Rectal smooth muscle tissue (tissue), 1 donor: ENCODE results near the gene ZNF100.
"Not testable (repeated sequence)": the region's sequence is repeated elsewhere in the genome, so short reads cannot be mapped to it uniquely, and the experiment has no call there.

Source experiments
- H3K27ac ChIP-seq: one replicate; pipeline ENCODE4 v1.7.0; 2013; ENCODE audit warnings: low read depth, low read length, inconsistent platforms
- H3K27me3 ChIP-seq: one replicate; pipeline ENCODE4 v1.7.0; 2013; ENCODE audit warnings: low read length; ENCODE audit not compliant: control insufficient read depth, insufficient read depth
- H3K36me3 ChIP-seq: one replicate; pipeline ENCODE4 v1.7.0; 2013; ENCODE audit warnings: low read length; ENCODE audit not compliant: control insufficient read depth, insufficient read depth
- H3K4me1 ChIP-seq: one replicate; pipeline ENCODE4 v1.7.0; 2013; ENCODE audit warnings: low read length; ENCODE audit not compliant: control insufficient read depth, insufficient read depth
- H3K4me3 ChIP-seq: one replicate; pipeline ENCODE4 v1.7.0; 2013; ENCODE audit warnings: low read length
- H3K9ac ChIP-seq: one replicate; pipeline ENCODE4 v1.7.0; 2013; ENCODE audit warnings: low read length

ZNF100 gene

DNA sequence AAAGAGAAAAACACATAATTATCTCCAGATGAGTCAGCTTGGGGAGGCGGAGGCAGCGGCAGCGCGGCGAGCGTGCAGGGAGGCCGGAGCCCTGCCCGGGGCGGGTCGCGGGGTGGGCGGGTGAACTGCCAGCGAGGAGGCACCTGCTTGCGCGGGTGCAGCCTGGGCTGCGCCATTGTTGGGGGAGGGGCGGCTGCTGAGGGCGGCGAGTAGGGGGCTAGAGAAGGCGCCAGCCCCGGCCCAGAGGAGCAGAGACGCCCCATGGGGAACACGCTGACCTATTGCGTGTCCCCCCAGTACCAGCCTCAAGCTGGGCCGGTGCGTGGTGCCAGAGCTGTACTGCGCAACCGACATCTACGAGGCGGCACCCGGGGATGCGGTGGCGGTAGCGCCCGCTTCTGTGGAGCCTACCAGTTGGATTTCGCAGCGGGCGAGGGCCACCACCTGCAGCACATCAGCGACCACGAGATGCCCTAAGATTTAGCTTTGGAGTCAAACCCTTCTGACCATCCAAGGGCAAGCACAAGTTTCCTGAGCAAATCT, 16.7 kb downstream of the ZNF100 start:
- no peak overlapping the region for H3K4me3 ChIP-seq
- no peak overlapping the region for H3K9ac ChIP-seq
- H3K36me3 ChIP-seq: peaks cover 2% of the 10 kb centered on the region
- H3K4me1 ChIP-seq: peaks cover 5% of the 10 kb centered on the region
- H3K27me3 ChIP-seq: no peaks in the 10 kb centered on the region
- H3K27ac ChIP-seq: peak overlapping the region; percentile 23

DNA sequence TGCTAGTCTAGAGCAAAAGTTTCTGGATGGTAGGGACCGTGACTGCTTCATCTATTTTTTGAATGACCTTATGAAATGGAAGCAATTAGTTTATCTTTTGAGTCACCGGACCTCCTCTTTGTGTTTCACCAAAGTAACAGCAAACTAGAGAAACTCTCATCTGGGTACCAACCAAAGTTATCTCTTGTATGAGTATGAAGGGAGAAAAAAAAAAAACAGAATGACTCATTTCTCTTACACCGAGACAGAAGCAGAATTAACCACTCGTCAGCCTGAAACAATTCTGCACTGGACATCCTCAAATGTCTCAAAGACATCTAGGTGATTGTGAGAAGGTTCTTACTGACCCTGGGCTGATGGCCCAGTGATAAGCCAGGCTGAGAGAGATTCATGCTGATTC, 18.3 kb downstream of the ZNF100 start:
- H3K4me1 ChIP-seq: peaks cover 5% of the 10 kb centered on the region
- no peak overlapping the region for H3K9ac ChIP-seq
- H3K27ac ChIP-seq: no peak overlapping the region
- no peaks in the 10 kb centered on the region for H3K27me3 ChIP-seq
- H3K4me3 ChIP-seq: no peak overlapping the region
- H3K36me3 ChIP-seq: peaks cover 2% of the 10 kb centered on the region

DNA sequence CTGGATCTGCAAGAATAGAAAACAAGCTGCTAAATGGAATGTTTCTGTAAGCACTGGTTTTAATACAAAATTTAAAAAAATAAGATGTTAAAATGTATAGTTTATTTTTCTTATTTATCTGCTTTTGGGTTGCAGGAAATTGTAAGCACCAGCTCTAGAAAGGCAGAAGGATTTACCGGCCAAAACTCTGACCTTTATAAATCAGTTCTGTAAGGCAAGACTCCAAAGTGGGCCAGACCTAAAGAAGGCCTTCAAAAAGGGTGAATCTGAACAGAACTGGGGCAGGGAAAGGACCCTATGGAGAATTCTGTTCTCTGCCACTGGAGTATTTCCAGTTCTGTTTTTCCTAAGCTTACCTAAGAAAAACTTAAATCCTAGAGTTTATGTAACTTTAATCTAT, 19.3 kb downstream of the ZNF100 start:
- no peaks in the 10 kb centered on the region for H3K27me3 ChIP-seq
- no peak overlapping the region for H3K27ac ChIP-seq
- no peak overlapping the region for H3K4me3 ChIP-seq
- H3K4me1 ChIP-seq: peaks cover 5% of the 10 kb centered on the region
- peaks cover 2% of the 10 kb centered on the region for H3K36me3 ChIP-seq
- H3K9ac ChIP-seq: no peak overlapping the region

GRCh38 chr19:21740559-21740958, 26.8 kb downstream of the ZNF100 start:
- H3K4me1 ChIP-seq: no peaks in the 10 kb centered on the region
- H3K27me3 ChIP-seq: no peaks in the 10 kb centered on the region
- H3K27ac ChIP-seq: no peak overlapping the region
- H3K36me3 ChIP-seq: peaks cover 6% of the 10 kb centered on the region
- no peak overlapping the region for H3K9ac ChIP-seq
- no peak overlapping the region for H3K4me3 ChIP-seq

DNA sequence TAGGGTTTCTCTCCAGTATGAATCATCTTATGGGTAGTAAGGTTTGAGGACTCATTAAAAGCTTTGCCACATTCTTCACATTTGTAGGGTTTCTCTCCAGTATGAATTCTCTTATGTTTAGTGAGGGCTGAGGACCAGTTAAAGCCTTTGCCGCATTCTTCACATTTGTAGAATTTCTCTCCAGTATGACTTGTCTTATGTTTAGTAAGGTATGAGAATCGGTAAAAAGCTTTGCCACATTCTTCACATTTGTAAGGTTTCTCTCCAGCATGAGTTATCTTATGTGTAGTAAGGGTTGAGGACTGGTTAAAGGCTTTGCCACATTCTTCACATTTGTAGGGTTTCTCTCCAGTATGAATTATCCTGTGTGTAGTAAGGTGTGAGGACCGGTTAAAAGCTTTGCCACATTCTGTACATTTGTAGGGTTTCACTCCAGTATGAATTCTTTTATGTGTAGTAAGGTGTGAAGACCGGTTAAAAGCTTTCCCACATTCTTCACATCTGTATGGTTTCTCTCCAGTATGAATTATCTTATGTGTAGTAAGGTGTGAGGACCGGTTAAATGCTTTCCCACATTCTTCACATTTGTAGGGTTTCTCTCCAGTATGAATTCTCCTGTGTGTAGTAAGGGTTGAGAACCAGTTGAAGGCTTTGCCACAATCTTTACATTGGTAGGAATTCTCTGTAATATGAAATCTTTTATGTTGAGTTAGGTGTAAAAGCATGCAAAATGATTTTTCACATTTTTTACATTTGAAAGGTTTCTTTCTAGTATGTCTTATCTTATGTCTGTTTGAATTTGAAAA, 40.2 kb downstream of the ZNF100 start:
- not testable (repeated sequence) for H3K27ac ChIP-seq, H3K36me3 ChIP-seq, H3K4me1 ChIP-seq, H3K9ac ChIP-seq, H3K4me3 ChIP-seq, H3K27me3 ChIP-seq

DNA sequence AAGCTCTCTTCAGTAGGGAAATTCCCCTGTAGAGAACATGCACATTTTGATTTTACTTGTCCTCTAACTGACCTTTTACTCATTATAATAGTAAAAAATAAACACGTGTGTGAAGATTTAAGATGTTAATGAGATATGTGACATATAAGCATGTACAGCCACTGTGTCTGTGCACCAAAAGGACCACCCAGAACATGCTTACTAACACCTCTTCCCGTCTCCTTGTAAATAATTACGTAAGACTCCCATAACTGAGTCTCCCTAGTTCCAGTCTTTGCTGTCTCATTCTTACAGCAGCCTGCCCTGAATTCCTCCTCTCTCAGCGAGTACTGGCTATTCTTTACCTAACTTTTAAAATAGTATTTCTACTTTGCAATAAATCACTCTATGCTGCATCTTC, 53.6 kb downstream of the ZNF100 start:
- no peaks in the 10 kb centered on the region for H3K27me3 ChIP-seq
- no peak overlapping the region for H3K4me3 ChIP-seq
- H3K27ac ChIP-seq: no peak overlapping the region
- no peak overlapping the region for H3K9ac ChIP-seq
- H3K4me1 ChIP-seq: no peaks in the 10 kb centered on the region
- no peaks in the 10 kb centered on the region for H3K36me3 ChIP-seq

GRCh38 chr19:21709464-21709863, 57.9 kb downstream of the ZNF100 start:
- Histone ChIP-seq H3K36me3 (no peaks in the 10 kb centered on the region), H3K4me1 (no peaks in the 10 kb centered on the region), H3K27ac (no peak overlapping the region), H3K4me3 (no peak overlapping the region), H3K27me3 (no peaks in the 10 kb centered on the region), H3K9ac (no peak overlapping the region)

DNA sequence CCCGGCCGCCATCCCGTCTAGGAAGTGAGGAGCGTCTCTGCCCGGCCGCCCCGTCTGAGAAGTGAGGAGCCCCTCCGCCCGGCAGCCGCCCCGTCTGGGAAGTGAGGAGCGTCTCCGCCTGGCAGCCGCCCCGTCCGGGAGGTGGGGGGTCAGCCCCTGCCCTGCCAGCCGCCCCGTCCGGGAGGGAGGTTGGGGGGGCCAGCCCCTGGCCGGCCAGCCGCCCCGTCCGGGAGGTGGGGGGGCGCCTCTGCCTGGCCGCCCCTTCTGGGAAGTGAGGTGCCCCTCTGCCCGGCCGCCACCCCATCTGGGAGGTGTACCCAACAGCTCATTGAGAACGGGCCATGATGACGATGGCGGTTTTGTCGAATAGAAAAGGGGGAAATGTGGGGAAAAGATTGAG, 59.5 kb downstream of the ZNF100 start:
- H3K27me3 ChIP-seq, H3K4me1 ChIP-seq, H3K9ac ChIP-seq, H3K4me3 ChIP-seq, H3K36me3 ChIP-seq, H3K27ac ChIP-seq: not testable (repeated sequence)

DNA sequence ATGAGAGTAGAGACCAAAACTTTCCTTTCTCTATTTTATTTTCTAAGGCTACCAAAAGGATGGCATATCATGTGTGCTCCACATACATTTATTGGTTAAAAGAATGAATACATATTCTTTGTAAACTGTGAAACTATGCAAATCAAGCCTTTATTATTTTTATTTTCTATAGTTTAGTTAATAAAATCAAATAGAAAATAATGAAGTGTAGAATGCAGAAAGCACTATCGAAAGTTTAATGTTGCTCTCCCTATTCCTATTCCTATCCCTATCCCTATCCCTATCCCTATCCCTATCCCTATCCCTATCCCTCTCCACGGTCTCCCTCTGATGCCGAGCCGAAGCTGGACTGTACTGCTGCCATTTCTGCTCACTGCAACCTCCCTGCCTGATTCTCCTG, 60.3 kb downstream of the ZNF100 start:
- no peak overlapping the region for H3K27ac ChIP-seq
- no peak overlapping the region for H3K9ac ChIP-seq
- no peaks in the 10 kb centered on the region for H3K4me1 ChIP-seq
- no peaks in the 10 kb centered on the region for H3K36me3 ChIP-seq
- H3K4me3 ChIP-seq: no peak overlapping the region
- H3K27me3 ChIP-seq: no peaks in the 10 kb centered on the region

DNA sequence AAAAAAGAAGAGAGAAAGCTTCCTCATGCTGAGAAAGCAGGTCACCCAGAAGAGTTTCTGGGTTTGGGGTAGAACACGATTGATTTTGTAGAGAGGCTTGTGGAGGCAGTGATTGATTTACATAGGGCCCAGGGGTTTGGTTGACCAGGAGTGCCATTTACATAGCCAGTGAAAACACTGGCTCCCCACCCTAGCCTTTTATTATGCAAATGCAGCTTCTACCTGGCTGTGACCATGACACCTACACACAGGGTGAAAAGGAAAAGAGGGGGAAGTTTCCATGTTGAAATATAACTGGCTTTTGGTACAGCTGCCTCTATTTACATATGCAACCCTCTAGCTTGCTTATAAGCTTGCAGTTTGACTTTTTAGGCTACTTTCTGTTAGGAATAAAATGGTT, 62.0 kb downstream of the ZNF100 start:
- Histone ChIP-seq H3K27ac (no peak overlapping the region), H3K9ac (no peak overlapping the region), H3K36me3 (no peaks in the 10 kb centered on the region), H3K27me3 (no peaks in the 10 kb centered on the region), H3K4me3 (no peak overlapping the region), H3K4me1 (no peaks in the 10 kb centered on the region)

DNA sequence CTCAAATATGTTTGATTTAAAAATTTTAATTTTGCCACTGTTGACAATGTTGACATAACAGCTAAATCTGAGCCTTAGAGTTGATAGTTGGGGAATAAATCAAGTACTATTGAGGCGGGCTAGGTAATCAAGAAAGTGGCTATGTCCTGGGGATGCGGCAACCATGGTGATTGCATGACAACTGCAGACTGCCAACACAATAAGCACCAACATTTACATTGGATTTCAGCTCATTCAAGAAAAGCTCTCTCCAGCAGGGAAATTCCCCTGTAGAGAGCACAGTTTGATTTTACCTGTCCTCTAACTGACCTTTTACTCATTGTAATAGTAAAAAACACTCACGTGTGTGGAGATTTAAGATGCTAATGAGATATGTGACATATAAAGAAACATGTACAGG, 63.1 kb downstream of the ZNF100 start:
- Histone ChIP-seq H3K36me3 (no peaks in the 10 kb centered on the region), H3K27me3 (no peaks in the 10 kb centered on the region), H3K4me1 (no peaks in the 10 kb centered on the region), H3K4me3 (no peak overlapping the region), H3K27ac (no peak overlapping the region), H3K9ac (no peak overlapping the region)

DNA sequence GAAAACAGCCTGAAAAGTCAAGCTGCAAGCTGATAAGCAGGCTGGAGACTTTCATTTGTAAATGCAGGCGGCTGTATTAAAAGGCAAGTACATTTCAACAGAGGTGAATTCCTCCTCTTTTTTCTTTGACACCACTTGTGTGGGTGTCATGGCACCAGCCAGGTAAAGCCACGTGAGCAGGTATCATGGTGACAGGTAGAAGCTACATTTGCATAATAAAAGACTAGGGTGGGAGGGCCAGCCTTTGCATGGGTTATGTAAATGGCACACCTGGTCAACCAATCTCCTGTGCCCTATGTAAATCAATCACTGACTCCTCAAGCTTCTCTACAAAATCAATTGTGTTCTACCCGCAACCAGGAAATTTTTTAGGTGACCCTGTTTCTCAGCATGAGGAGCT, 68.2 kb downstream of the ZNF100 start:
- no peaks in the 10 kb centered on the region for H3K27me3 ChIP-seq
- no peak overlapping the region for H3K27ac ChIP-seq
- no peaks in the 10 kb centered on the region for H3K4me1 ChIP-seq
- H3K4me3 ChIP-seq: no peak overlapping the region
- no peak overlapping the region for H3K9ac ChIP-seq
- H3K36me3 ChIP-seq: no peaks in the 10 kb centered on the region

DNA sequence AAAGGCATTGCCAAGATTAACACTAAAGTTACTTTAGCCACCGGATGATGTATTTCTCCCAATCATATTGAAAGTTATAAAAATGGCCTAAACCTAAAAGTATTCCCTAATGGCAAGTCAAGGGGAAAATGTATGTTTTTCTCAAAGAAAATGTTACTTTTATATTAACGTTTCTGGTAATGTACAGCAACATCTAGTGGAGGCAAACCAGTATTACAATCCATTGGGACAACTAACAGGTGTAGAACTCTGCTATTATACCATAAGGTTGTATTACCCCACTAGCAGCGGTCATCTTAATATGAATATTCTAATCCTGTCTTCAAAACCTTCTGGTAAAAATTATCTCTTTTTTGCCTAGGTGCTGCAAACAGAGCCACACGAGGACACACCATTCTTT, 69.2 kb downstream of the ZNF100 start:
- H3K4me1 ChIP-seq: no peaks in the 10 kb centered on the region
- H3K36me3 ChIP-seq: no peaks in the 10 kb centered on the region
- no peak overlapping the region for H3K27ac ChIP-seq

More for the DNA sequence above, 69.2 kb downstream of the ZNF100 start:
- no peak overlapping the region for H3K9ac ChIP-seq
- H3K27me3 ChIP-seq: no peaks in the 10 kb centered on the region
- H3K4me3 ChIP-seq: no peak overlapping the region
